DND-41 (cell line): Measurements from ENCODE around the gene TGM2.

Experiments used
- EZH2 ChIP-seq: IDR thresholded peaks from 3 replicates; pipeline ENCODE4 v1.6.1; 2012; ENCODE audit warnings: borderline replicate concordance, low read depth, mild to moderate bottlenecking, moderate library complexity, low read length, inconsistent platforms; ENCODE audit not compliant: severe bottlenecking
- TF ChIP-seq, protein P1 (sequence below): IDR thresholded peaks from 2 replicates; pipeline ENCODE4 v1.5.1; 2012; ENCODE audit warnings: borderline replicate concordance, low read length, moderate library complexity, mild to moderate bottlenecking; ENCODE audit not compliant: poor library complexity, severe bottlenecking; ENCODE audit errors: extremely low read depth

DNA sequence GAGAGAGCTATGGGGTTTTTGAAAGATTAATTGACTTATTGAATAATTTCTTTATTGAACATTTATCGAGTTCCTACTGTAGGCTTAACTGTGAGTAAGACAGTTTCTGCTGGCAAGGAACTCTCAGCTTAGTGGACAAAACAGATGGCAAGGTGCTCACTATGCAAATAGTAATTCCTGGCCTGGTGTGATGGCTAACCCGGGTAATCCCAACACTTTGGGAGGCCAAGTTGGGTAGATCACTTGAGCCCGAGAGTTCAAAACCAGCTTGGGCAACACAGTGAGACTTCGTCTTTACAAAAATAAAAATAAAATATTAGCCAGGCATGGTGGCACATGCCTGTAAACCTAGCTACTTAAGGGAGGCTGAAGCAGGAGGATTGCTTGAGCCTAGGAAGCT is 13.5 kb upstream of the TGM2 start:
- TF ChIP-seq, protein P1, sequence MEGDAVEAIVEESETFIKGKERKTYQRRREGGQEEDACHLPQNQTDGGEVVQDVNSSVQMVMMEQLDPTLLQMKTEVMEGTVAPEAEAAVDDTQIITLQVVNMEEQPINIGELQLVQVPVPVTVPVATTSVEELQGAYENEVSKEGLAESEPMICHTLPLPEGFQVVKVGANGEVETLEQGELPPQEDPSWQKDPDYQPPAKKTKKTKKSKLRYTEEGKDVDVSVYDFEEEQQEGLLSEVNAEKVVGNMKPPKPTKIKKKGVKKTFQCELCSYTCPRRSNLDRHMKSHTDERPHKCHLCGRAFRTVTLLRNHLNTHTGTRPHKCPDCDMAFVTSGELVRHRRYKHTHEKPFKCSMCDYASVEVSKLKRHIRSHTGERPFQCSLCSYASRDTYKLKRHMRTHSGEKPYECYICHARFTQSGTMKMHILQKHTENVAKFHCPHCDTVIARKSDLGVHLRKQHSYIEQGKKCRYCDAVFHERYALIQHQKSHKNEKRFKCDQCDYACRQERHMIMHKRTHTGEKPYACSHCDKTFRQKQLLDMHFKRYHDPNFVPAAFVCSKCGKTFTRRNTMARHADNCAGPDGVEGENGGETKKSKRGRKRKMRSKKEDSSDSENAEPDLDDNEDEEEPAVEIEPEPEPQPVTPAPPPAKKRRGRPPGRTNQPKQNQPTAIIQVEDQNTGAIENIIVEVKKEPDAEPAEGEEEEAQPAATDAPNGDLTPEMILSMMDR, result no peak
- no peak for TF ChIP-seq EZH2
